Measurements from ENCODE around the gene COX19. TPM values are rescaled to one million over a fixed set of nuclear protein-coding genes. Genes with fewer than 3 reads are reported as not detected.

COX19 gene
- total RNA-seq, 2 experiments from 2014 or later = 16.8 to 18.2 TPM

Small RNA genes lying within 50 kb of the gene (microRNA-seq; reads per million reads assigned to microRNA genes)
- 632 reads per million, percentile 79 among the genes with 10 or more reads in this experiment for gene MIR339

Other genes starting within 250 kb of the COX19 start
- gene DNAAF5, start 248.8 kb downstream of the COX19 start, total RNA-seq = 10 to 100 TPM; 25.5 to 27.0 TPM
- 10 to 100 TPM; 56.5 to 58.2 TPM for gene PRKAR1B, start 248.3 kb downstream of the COX19 start, total RNA-seq
- 10 to 100 TPM; 38.4 to 39.7 TPM for gene SUN1, start 143.1 kb downstream of the COX19 start, total RNA-seq
- 10 to 100 TPM; 32.2 to 38.3 TPM for gene GET4, start 99.0 kb downstream of the COX19 start, total RNA-seq
- 10 to 100 TPM; 24.2 to 28.6 TPM for gene ADAP1, start 20.9 kb downstream of the COX19 start, total RNA-seq
- not detected for gene CYP2W1, start 7.6 kb upstream of the COX19 start, total RNA-seq
- 1 to 10 TPM; 2.7 to 3.1 TPM for gene GPR146, start 69.0 kb upstream of the COX19 start, total RNA-seq
- under 1 TPM in 1 of 2 experiments, not detected in 1; 0.13 TPM for gene GPER1, start 112.6 kb upstream of the COX19 start, total RNA-seq
- 10 to 100 TPM; 25.6 to 26.0 TPM for gene ZFAND2A, start 184.6 kb upstream of the COX19 start, total RNA-seq